K562 (cell line): ENCODE results near the gene BMAL1. TPM values are rescaled to one million over a fixed set of nuclear protein-coding genes. Genes with fewer than 3 reads are reported as not detected.

Experiments used
- CHD7 ChIP-seq: fragments of 200-600 bp; sonication (generic); IDR thresholded peaks from one replicate; pipeline ENCODE4 v1.6.1; 2012; ENCODE audit warnings: mild to moderate bottlenecking, low read depth, low read length, inconsistent platforms
- CTCFL ChIP-seq: IDR thresholded peaks from 2 replicates; pipeline ENCODE4 v1.6.1; 2011; ENCODE audit warnings: borderline replicate concordance, low read depth, mild to moderate bottlenecking, moderate library complexity, low read length; ENCODE audit not compliant: insufficient read depth, poor library complexity, severe bottlenecking
- EWSR1 ChIP-seq: fragments of 450-650 bp; IDR thresholded peaks from 2 replicates; pipeline ENCODE4 v1.6.1; 2018; ENCODE audit warnings: borderline replicate concordance, mild to moderate bottlenecking, low read depth, moderate library complexity; ENCODE audit not compliant: partially characterized antibody
- HLTF ChIP-seq: fragments of 450-650 bp; IDR thresholded peaks from 2 replicates; pipeline ENCODE4 v1.6.1; 2016
- PTBP1 ChIP-seq: fragments of 200-400 bp; formaldehyde crosslinking; IDR thresholded peaks from 2 replicates; pipeline ENCODE4 v1.6.1; 2017; ENCODE audit warnings: low read depth, low read length
- SIX5 ChIP-seq, 2 experiments: IDR thresholded peaks; 2 replicates each; pipeline ENCODE4 v1.6.1; 2011; ENCODE audit warnings: low read length in 2 of 2, borderline replicate concordance in 1 of 2, low read depth in 1 of 2, mild to moderate bottlenecking in 1 of 2, moderate library complexity in 1 of 2; ENCODE audit not compliant: insufficient read depth in 1 of 2
- ZNF507 ChIP-seq: conservative IDR thresholded peaks from 2 replicates; pipeline ENCODE4 v1.6.1; 2017; ENCODE audit warnings: missing genetic modification characterization, missing compliant biosample characterization
- polyA plus RNA-seq, 8 experiments: library from polyadenylated mRNA; depleted of rRNA in 4 of 8; stranded (reverse) in 5 of 8; unstranded in 3 of 8; fragments of >200 nt; fragmentation: Nextera tagmentation in 2 of 8; fragmentation: Illumina TruSeq in 1 of 8; extraction: Ambion mirVana in 2 of 8; extraction: Trizol in 1 of 8; gene quantifications; 2 replicates each; pipeline versions ENCODE4 v1.2.1 to v1.2.3, GENCODE V29; 2011 to 2014; ENCODE audit warnings: inconsistent platforms in 1 of 8, missing spikeins in 1 of 8
- total RNA-seq, 7 experiments: library from RNA; depleted of rRNA in 6 of 7; stranded (reverse); fragments of >200 nt in 6 of 7; fragmentation: Illumina TruSeq in 2 of 7; extraction: Trizol in 2 of 7; gene quantifications; 2 replicates each; pipeline versions ENCODE4 v1.2.1 to v1.2.3, GENCODE V29; 2011 to 2021; ENCODE audit warnings: low replicate concordance in 1 of 7
- TF ChIP-seq, protein P1 (sequence below): fragments of 250-450 bp; sonication (Bioruptor Pico); IDR thresholded peaks from 2 replicates; pipeline ENCODE4 v1.5.0; 2021; ENCODE audit warnings: mild to moderate bottlenecking, moderate library complexity

BMAL1 gene
- total and polyA plus RNA-seq, 9 of the 15 experiments (the other 6 are each of a cell fraction or from before 2014, with no cell fraction given), result 0.14 to 2.4 (median 0.64) TPM

GRCh38 chr11:13271060-13271693, 6.4 kb upstream of the BMAL1 start (continued):
- TF ChIP-seq CHD7 (no peak), ZNF507 (tag) (no peak), EWSR1 (no peak), CTCFL (no peak), HLTF (no peak), PTBP1 (no peak), SIX5 (IDR thresholded peaks at IDR 0.05; ENCODE audit: borderline replicate concordance in 1 of 2, insufficient read depth in 1 of 2, low read depth in 1 of 2, low read length in 2 of 2) (no peak)
- TF ChIP-seq, protein P1, sequence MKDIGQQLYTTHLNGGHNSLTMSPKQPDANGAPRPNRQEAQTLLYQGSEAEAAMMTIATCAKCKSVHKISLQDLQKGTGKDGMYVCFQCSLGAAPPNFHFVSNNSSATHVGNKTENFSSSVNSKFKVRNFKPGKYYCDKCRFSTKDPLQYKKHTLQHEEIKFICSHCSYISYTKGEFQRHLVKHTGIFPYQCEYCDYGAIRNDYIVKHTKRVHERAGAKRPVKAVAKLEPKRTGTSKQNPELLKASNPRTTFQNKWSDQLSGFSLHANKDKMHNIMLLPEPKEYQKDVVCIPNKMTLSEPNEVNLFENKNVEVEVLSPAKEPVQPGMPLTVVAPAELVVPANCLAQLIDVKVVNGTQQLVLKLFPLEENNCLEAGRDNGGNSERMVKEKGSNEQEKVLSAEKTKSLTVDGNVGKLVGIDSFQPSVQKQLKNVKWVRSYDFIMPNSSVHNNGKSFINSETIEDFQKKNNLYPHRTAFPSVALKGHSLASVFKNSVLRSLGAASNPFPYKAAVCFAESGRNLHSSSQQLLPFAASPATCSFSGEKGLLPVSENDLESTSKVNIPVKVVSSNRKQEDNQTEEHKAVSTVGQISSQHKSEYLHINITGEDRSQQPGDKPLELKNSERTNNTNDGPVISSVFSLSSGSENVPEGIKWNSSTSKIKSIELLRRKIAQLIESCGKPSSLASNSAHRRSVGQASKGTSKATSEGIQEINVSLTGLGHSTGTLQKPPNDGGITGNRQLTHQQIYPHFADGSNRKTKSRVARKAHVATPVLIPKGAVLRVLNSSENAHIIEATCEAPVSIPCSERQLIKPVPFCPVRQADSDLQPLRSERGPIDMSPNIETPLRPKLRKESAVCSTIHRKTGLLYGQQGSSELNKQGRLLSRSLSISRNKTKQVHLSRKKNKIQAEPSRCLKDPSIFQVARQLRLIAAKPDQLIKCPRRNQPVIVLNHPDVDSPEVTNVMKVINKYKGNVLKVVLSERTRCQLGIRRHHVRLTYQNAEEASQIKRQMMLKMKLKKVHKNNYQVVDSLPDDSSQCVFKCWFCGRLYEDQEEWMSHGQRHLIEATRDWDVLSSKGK (CRISPR knock-in tag), result no peak
